Left kidney (tissue), 2 donors: Measurements from ENCODE around the gene EIF2B5. TPM values are rescaled to one million over a fixed set of nuclear protein-coding genes. Genes with fewer than 3 reads are reported as not detected.

Experiments used
- DNase-seq: peaks from one replicate; pipeline ENCODE4 v3.0.0-alpha.2; 2013
- polyA plus RNA-seq: library from polyadenylated mRNA; unstranded; fragments of 120-200 nt; gene quantifications from one replicate; pipeline ENCODE4 v1.2.1, GENCODE V29; 2013; ENCODE audit not compliant: insufficient read length

Gene EIF2B5
- polyA plus RNA-seq, 1 donor, result 54.6 TPM

- DNase-seq, result no peak
These were observed 37.7 kb downstream of the EIF2B5 start for GRCh38 chr3:184172681-184173373.

DNA sequence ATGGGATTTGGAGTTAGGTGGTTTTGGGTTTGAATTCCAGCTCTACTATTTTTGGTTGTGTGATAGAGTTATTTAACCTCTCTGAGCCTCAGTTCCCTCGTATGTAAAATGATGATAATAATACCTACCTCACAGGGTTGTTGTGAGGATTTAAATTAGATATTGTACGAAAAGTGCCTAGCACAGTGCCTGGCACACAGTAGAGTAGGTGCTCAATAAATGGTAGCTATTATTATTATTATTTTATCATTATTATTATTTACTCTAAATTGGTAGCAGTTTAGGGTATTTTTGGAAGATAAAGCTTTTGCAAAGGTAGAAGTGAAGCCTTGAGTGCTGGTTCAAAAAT, 38.2 kb downstream of the EIF2B5 start:
- DNase-seq, result no peak

DNA sequence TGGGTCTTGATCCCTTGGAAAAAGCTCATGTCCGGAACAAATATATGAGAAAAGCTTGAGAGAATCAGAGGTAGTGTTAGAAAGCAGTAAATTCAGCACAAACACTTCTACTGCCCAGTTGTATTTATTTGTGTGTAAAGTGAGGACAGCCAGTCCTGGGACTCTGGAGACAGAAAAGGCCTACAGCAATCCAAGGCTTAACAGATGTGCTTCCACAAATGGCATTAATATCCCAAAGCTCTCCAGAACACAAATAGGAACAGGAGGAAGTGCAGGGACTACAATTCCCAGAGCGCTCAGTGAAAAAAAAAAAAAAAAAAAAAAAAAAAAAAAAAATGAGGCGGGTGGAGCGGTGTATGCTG, 39.1 kb downstream of the EIF2B5 start:
- no peak for DNase-seq

DNA sequence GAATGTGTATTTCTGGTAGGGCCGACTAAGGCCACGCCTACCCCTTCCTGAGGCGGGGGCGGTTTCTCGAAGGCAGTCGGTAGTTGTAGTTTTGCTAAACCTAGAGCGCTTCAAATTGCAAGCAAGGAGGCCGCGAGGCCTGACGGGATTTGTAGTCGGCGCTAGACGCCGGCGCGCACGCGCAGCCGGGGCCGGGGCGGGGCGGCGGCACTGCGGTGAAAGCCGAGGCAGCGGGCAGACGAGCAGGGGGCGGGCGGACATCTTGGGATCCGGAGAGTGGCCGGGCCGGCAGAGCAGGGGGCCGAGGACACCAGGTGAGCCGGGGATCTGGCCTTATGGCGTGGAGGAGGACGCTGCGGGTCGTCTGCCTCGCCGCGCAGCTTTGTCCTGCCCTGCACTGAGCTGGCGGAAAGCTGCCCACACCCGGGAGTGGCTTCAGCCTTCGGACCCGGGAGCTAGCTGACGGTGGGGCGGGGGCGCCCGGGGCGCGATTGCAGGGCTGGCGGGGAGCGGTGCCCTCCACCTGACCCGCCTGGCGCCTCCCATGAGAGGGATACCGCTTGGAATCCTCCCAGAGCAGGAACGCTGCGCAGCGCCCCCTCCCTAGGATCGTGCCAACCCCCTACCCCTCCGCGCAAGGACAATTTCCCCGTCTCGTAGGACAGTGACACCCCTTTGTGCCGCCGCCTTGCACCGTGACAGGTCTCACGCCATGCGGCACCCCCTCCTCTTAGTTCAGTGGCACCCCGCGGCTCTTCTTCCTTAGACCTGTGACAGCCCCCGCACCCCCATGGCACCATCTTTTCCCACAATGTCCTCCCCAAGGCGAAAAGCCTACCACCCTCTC, 39.7 kb downstream of the EIF2B5 start, which contains the start of gene AP2M1:
Gene AP2M1 (plus strand): TSS at position 210 of the 847 bp plus-strand sequence. CDS start 2,139 bp downstream, outside the sequence.
- DNase-seq, result peak; percentile 97

DNA sequence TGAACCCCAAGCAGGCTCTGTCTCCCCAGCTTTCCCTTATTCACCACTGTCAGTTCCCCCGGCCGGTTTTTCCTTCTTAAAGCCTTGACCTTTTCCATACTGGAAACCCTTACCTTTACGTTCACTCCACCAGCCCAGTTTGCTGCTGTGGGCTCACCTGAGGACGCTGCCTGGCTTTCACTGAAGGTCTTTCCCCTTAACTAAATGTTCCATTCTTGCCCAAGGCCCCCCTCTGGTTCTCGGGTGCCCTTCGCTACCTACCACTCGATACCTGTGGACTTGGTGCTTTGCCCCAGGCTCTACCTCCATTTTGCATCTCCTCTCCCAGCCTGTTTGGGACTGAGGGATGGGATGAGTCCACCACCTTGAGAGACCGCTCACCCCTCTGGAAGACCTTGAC, 40.3 kb downstream of the EIF2B5 start:
- DNase-seq, result no peak

- DNase-seq, result no peak
These were observed 40.8 kb downstream of the EIF2B5 start for GRCh38 chr3:184175981-184176376.

DNA sequence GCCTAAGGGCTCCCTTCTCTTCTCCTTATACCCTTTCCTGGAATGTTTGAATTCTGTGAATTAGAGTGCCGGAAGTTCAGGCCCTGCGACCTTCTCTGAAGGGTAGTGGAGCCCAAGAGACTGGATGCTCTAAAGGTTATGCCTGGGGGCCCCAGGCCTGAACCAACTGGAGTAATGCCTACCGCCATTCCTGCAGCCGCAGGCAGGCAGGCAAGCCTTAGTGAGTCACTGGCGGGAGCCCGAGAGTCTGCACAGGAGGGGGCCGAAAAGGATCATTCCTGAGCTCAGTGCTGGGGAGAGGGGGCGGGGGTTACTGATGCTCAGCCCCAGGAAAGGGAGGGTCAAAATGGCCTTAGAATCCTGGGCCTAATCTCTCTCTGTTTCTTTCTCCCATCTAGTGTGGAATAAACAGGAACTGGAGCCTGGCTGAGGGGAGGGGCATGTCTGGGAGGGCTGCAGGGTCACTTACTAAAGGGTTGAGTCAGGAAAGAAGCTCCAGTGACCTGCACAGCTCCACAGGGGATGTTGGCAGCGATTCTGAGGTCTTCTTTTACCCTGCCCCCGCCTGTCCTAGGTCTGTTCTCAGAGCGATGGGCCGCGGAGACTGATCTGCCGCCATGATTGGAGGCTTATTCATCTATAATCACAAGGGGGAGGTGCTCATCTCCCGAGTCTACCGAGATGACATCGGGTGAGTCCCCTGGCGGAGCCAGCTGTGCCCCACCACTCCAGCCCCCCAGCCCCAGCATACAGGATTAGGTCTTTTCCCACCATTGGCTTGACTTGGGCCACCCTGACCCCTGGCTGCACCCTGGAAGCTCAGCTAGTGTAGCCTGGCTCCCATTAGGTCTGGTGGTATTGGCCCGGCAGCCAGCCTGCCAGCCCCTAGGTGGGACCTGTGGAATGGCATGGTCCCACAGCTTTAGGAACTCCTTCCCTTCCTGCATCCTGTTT, 41.5 kb downstream of the EIF2B5 start:
- peak; percentile 70 for DNase-seq

GRCh38 chr3:184177331-184177731, 42.2 kb downstream of the EIF2B5 start:
- no peak for DNase-seq

GRCh38 chr3:184177767-184178306, 42.7 kb downstream of the EIF2B5 start:
- DNase-seq, result no peak

DNA sequence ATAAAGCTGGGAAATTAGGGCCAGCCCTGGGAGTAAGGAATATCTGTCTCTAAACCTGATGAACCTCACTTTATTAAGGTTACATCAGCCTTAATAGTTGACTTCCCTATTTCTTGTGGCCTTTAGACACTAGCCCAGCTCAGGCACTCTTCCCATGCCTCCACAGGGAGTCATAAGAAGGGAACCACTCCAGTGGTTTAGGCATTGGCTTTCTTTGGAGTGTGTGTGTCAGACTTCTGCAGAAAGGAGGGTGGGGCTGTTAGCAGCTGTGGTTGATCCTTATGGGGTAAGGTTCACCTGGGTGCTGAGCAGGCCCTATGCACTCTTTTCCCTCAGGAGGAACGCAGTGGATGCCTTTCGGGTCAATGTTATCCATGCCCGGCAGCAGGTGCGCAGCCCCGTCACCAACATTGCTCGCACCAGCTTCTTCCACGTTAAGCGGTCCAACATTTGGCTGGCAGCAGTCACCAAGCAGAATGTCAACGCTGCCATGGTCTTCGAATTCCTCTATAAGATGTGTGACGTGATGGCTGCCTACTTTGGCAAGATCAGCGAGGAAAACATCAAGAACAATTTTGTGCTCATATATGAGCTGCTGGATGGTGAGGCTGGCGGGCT, 43.5 kb downstream of the EIF2B5 start:
- DNase-seq, result no peak

DNA sequence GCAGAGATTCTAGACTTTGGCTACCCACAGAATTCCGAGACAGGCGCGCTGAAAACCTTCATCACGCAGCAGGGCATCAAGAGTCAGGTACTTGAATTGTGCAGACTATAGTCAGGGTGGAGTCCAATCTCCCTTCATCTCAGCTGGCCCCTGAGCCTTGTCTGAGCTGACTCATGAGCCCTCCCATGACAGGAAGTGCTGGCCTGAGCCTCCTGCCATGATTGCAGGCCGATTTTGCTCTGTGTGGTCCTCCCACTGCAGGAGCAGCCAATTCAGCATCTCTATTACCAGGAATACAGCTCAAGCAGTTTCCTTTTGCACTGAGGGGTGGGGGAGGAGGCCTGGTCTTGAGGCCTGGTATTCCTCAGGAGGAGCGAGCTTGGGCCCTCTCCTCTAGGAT, 45.0 kb downstream of the EIF2B5 start:
- no peak for DNase-seq

- no peak for DNase-seq
These were observed 46.4 kb downstream of the EIF2B5 start for GRCh38 chr3:184181596-184181995.

GRCh38 chr3:184183679-184184078, 48.5 kb downstream of the EIF2B5 start:
- DNase-seq, result no peak

DNA sequence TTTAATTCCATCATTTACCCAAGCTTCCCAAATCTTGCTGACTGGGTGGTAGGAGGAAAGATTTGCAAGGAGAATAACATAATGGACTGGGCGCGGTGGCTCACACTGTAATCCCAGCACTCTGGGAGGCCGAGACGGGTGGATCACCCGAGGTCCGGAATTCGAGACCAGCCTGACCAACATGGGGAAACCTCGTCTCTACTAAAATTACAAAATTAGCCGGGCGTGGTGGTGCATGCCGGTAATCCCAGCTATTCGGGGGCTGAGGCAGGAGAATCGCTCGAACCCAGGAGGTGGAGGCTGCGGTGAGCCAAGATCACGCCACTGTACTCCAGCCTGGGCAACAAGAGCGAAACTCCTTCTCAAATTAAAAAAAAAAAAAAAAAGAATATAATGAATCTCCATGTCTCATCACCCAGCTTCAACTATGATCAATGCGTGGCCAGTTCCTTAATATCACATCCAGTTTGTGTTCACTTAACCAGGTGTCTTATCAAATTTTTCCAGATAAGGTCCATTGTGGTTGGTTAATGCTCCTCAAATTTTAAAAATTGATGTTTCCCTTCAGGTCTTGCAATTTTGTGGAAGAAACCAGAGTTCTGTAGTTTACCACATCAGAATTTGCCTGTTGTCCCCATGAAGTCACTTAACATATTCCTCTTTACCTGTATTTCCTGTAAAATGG, 49.5 kb downstream of the EIF2B5 start:
- no peak for DNase-seq

- DNase-seq, result peak; percentile 99
These were observed 50.5 kb downstream of the EIF2B5 start for GRCh38 chr3:184185461-184186183.

DNA sequence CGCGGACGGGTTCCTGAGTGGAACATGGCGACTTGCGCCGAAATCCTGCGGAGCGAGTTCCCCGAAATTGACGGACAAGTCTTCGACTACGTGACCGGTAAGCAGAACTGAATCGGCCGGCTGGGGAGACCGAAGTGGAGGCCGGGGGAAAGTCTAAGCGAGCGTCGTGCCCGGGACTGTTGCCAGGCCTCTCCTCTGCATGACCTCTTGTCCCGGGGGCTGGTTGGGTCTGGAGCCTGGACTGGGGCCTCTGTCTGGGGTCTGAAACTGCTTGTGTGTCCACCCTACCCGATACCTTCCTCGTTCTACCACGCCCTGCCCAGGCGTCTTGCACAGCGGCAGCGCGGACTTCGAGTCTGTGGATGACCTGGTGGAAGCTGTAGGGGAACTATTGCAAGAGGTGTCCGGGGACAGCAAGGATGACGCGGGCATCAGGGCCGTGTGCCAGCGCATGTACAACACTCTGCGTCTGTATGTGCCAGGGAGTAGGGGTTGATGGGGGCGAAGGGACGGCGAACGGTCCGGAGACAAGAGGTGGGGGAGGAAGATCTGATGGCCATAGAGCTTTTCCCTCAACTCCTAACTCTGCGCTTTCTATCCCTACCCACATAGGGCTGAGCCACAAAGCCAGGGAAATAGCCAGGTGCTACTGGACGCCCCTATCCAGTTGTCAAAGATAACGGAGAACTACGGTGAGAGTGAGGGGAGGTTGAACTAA, 51.2 kb downstream of the EIF2B5 start, which contains the start of gene ABCF3:
Gene ABCF3 (plus strand): TSS at position 16 of the 718 bp plus-strand sequence. CDS start 9 bp downstream, at position 25.
- DNase-seq, result no peak

- DNase-seq, result no peak
These were observed 51.7 kb downstream of the EIF2B5 start for GRCh38 chr3:184186902-184187207.

- no peak for DNase-seq
These were observed 52.9 kb downstream of the EIF2B5 start for GRCh38 chr3:184188080-184188479.

- DNase-seq, result no peak
These were observed 54.3 kb downstream of the EIF2B5 start for GRCh38 chr3:184189421-184189820.

- no peak for DNase-seq
These were observed 57.7 kb downstream of the EIF2B5 start for GRCh38 chr3:184192889-184193288.
